ENCODE data around the gene THSD4.

THSD4 gene

GRCh38 chr15:71600237-71600636, 485.0 kb downstream of the THSD4 start:
- H3K27ac ChIP-seq, result no peak overlapping the region
- no peak for TF ChIP-seq CTCF (conservative IDR thresholded peaks at IDR 0.05)

- no peak for TF ChIP-seq CTCF (conservative IDR thresholded peaks at IDR 0.05)
- H3K27ac ChIP-seq, result no peak overlapping the region
These were observed 486.0 kb downstream of the THSD4 start for GRCh38 chr15:71601038-71601834.

- no peak for TF ChIP-seq CTCF (conservative IDR thresholded peaks at IDR 0.05)
- H3K27ac ChIP-seq, result no peak overlapping the region
These were observed 488.1 kb downstream of the THSD4 start for GRCh38 chr15:71603379-71603778.

- no peak for TF ChIP-seq CTCF (conservative IDR thresholded peaks at IDR 0.05)
- no peak overlapping the region for H3K27ac ChIP-seq
These were observed 492.1 kb downstream of the THSD4 start for GRCh38 chr15:71607383-71607782.

DNA sequence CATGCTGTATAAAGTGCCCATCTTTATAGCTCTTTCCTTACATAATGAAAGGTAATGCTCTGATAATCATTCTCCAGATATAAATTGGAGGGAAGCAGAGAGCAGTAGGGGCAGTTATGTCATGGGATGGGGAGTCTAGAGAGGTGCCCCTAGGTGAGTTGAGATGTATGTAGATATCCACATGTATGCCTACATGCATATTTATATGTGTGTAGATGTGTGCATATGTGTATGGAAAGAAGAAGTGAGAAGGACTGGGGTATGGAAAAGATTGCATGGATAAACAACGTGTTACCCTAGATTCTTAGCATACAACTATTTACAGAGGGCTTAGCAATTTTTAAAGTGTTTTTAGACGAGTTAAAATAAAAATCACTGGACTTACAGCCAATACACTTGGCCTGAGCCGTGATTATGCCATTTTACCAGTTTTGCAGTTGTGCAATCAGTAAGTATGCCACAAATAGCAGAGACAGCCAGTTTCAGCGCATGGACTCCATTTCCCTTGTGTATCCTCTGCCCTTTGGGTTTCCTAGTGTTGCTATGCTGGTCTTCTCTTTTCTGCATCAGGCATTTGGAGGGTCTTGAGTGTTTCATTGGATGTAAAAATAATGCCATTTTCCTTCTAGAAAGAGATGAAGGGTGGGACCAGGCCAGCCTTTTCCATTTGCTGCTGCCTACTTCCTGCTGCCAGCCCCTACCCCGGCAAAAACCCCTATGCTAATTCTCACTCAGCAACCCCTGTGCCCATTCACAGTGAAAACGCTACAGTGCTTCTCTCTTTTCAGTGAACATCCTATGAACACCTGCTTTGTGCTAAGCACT, 495.7 kb downstream of the THSD4 start:
- no peak for TF ChIP-seq CTCF (conservative IDR thresholded peaks at IDR 0.05)
- H3K27ac ChIP-seq, result peak overlapping the region; percentile 71

DNA sequence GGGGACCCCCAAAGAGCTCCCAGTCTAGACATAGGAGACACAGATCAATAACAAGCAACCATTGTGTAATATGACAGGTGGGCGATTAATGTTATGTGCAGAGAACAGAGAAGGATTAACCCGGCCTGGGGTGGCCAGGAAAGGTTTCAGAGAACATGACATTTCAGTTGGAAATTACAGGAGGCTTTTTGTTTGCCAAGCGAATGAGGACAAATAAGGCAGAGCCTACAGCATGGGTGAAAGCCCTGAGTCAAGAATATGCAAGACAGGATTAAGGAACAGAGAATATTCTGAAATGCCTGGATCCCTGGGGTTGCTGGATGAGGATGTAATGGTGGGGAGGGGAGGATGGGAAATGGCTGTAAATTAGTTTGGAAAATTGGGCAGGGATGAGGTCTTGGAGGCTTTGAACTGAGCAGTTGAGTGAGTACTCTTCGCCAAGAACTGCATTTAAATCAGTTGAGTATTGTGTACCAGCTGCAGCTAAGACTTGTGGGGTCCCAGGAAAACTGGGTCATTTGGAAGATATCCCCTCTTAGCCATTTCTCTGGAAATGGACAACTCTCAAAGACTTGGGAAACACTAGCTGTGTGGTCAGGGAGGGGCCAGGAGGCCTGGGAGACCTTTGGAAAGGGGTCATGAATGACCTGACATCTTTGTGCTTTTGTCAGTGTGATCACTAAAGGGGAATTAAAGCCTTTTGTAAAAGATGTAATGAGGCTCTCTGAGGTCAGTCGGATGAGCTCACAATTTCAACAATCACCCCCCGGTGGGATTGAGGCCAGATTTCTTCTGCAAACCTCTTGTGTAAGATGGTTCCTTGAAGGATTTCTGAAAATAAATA, 496.5 kb downstream of the THSD4 start:
- no peak for TF ChIP-seq CTCF (conservative IDR thresholded peaks at IDR 0.05)
- H3K27ac ChIP-seq, result peak overlapping the region; percentile 71; the same call in 1 of the 2 replicates

- no peak for TF ChIP-seq CTCF (conservative IDR thresholded peaks at IDR 0.05)
- H3K27ac ChIP-seq, result no peak overlapping the region; the same call in 1 of the 2 replicates
These were observed 497.1 kb downstream of the THSD4 start for GRCh38 chr15:71612397-71612722.

Measured in VCaP (cell line).